AG04449 (cell line): ENCODE measurements around the gene HK2.

Source experiments
- CTCF ChIA-PET: fragments of 350-600 bp; formaldehyde crosslinking; extraction: SDS; loops from one replicate; lab custom pipeline; 2021; ENCODE audit warnings: antibody characterized with exemption; lab: Yijun Ruan, JAX
- POLR2A ChIA-PET: fragments of 400-600, 350-600 bp; formaldehyde crosslinking; extraction: SDS; loops from one replicate; lab custom pipeline; 2020; ENCODE audit warnings: antibody characterized with exemption, inconsistent platforms; lab: Yijun Ruan, JAX
- DNase-seq: peaks from one replicate; pipeline ENCODE4 v3.0.0-alpha.2; 2010; ENCODE audit warnings: low read depth, low spot score
- H3K4me3 ChIP-seq: 2 replicates; pipeline ENCODE4 v1.5.1; 2011; ENCODE audit warnings: low read depth, mild to moderate bottlenecking, control low read depth, low read length
- TF ChIP-seq, protein P1 (sequence below): IDR thresholded peaks from one replicate; pipeline ENCODE4 v1.5.1; 2011; ENCODE audit warnings: mild to moderate bottlenecking, moderate library complexity, low read length, control low read depth, inconsistent platforms; ENCODE audit not compliant: insufficient read depth; ENCODE audit errors: missing control alignments

The HK2 gene

DNA sequence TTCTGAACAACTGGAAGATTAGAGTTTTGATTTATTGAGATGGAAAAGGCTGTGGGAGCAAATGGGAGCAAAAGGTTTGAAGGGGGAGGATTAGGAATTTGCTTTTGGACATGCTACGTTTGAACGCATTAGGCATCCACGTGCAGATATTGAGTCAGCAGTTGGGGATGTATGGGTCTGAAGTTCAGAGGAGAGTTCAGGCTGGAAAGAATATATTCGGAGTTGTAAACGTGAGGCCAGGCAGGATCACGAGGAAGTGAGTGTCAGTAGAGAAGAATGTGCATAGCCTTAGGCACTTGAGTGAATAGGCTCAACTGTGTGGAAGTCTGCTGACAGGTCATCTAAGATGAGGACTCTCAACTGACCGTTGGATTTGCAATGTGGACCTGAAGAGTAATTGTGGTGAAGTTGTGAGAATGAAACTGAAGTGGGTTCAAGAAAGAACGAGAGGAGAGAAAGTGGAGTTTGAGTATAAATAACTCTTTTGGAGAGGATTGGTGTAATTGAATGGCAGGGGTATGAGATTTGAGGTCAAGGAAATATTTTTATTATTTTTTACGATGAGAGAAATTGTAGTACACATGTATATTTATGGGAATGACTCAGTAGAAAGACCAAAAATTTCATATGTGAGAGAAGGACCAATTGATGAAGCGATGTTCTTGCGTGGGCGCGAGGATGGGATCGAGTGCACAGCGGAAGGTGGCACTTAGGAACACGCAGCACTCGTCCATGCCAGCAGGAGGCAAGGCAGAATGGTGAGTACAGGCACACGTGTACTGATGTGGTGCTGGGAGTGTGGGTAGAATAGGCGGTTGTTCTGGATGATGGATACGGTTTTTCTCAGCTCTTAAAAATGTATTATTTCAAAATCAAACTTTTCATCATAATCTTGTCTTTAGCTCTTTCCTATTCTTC, 84.0 kb downstream of the HK2 start:
- ChIA-PET CTCF (interaction anchor here (0.8 to 2.4 kb wide), 21 partner anchors 9 to 488 kb away, joined by 3 to 13 read pairs (median 5); no protein-coding TSS in a partner anchor), POLR2A (no interaction called here)
- H3K4me3 ChIP-seq = no peak overlapping the region
- TF ChIP-seq, protein P1, sequence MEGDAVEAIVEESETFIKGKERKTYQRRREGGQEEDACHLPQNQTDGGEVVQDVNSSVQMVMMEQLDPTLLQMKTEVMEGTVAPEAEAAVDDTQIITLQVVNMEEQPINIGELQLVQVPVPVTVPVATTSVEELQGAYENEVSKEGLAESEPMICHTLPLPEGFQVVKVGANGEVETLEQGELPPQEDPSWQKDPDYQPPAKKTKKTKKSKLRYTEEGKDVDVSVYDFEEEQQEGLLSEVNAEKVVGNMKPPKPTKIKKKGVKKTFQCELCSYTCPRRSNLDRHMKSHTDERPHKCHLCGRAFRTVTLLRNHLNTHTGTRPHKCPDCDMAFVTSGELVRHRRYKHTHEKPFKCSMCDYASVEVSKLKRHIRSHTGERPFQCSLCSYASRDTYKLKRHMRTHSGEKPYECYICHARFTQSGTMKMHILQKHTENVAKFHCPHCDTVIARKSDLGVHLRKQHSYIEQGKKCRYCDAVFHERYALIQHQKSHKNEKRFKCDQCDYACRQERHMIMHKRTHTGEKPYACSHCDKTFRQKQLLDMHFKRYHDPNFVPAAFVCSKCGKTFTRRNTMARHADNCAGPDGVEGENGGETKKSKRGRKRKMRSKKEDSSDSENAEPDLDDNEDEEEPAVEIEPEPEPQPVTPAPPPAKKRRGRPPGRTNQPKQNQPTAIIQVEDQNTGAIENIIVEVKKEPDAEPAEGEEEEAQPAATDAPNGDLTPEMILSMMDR = no peak
- peak; percentile 76 for DNase-seq

DNA sequence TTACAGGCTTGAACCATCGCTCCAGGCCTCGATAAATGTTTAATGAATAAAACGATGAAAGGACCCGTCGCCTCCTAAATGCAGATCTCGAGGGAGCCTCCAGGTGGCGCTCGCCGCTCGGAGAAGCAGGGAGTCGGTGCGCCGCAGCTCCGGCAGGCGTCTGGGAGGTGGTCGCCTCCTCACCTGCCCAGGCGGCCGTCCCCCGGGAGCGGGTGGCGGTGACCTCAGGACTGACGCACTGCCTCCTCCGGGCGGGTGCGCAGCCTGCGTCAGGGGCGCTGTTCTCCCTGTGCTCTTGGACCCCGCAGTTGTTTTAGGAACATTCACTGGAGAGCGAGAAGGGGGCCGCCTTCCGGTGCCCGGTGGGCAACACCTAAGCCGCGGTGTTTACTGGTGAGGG, 85.9 kb downstream of the HK2 start:
- ChIA-PET CTCF (interaction anchor here (0.7 to 2.8 kb wide), 29 partner anchors 9 to 485 kb away, joined by 3 to 20 read pairs (median 5); partner anchors contain the start of gene TACR1), POLR2A (no interaction called here)
- TF ChIP-seq, protein P1 = peak; percentile 86
- no peak for DNase-seq
- H3K4me3 ChIP-seq = peak overlapping the region; percentile 57

DNA sequence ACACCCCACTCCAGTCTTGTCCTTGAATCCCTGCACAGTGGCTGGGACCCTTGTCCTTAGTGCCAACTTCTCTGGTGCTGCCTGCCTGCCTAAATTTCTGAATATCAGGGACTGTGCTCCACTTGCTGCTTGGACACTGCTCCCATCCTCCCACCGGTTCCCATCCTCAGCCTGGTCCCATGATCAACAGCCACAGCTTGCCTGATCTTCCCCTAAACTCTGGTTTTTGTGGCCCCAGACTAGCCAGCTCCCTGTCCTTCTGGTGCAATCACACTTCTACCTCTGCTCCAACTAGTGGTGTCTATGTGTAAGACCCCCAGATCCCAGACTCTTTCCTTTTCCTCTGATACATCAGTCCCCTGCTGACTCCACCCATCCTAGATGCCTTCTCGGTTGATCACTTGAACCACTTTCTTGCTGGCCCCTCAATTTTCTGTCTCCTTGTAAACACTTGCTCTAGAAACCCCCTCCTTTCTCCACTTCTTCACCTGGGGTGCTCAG, 87.4 kb downstream of the HK2 start:
- ChIA-PET CTCF (interaction anchor here (1.2 to 2.8 kb wide), 8 partner anchors 11 to 278 kb away, joined by 3 to 20 read pairs (median 4); partner anchors contain the start of gene TACR1), POLR2A (no interaction called here)
- TF ChIP-seq, protein P1 = no peak
- DNase-seq = no peak
- no peak overlapping the region for H3K4me3 ChIP-seq

DNA sequence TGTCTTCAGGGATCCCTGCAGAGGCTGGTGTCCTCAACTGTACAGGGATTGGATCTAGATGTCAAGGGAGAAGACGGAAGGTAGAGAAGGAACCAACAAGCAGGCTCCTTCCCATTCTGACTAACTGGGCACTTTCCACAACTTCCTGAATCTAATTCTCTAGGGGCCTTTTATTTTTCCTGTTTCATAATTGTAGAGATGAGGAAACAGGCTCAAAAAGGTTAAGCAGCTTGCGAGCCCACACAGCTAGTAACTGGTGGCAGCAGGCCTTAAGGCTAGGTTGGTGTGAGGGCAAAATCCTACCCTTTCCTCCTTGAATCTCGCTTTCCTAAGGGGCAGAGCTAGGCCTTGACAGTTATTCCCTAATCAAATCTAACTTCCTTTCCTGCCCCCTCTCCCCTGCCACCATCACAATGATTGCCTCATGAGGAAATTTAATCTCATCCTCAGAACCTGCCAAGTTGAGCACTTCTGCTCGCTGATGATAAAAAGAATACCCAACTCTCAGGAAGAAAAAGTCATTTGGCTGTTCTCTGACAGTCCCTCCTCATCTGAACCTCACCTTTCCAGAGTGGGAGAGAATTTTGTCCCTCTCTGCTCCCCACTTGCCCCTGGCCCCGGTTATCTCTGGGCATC, 88.8 kb downstream of the HK2 start:
- CTCF ChIA-PET = interaction anchor here (0.7 to 1.7 kb wide), 2 partner anchors 13 to 29 kb away, joined by 3 to 5 read pairs; no protein-coding TSS in a partner anchor

DNA sequence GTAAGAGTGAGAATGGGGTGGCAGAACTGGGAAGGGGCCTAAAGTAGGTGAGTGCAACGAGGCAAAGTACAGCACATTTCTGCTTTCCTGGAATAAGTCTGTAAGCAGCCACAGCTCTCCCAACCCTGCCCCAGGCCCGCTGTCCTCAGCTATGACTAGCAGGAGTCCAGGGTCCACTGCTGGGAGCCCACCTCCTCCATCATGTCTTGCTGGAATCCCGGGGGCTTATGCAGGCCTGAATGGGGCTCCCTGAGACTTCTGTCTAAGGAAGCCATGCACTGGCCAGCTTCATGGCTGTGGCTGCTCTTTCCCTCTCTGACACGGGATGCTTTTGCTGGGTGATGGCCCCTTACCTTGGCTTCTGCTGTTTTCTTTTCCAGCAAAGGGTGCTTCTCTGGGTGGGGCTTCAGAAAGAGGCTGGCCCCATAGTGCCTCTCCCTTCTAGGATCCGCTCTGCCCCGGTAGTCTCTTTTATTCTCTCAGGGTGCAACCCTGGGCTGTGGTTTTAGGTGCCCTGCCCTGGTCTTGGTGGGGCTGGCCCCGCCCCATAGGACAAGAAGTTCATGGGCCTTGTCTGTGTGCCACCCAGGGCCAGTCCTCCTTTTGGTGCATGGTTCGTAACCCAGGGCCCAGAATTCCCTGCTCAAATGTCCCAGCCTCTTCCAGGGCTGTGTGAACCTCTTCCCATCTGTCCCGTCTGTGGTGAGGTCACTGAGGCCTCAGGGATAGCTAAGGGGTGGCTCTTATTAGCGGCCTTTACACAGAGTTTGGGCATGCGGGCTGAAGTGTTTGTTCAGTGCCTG, 90.7 kb downstream of the HK2 start:
- POLR2A ChIA-PET = no interaction called here
- no peak overlapping the region for H3K4me3 ChIP-seq
- DNase-seq = no peak
- CTCF ChIA-PET = interaction anchor here (0.7 to 1.3 kb wide), 2 partner anchors 12 to 29 kb away, joined by 3 read pairs; no protein-coding TSS in a partner anchor
- TF ChIP-seq, protein P1 = no peak

More for the DNA sequence above, 88.8 kb downstream of the HK2 start:
- DNase-seq = no peak
- TF ChIP-seq, protein P1 = no peak
- POLR2A ChIA-PET = no interaction called here
- no peak overlapping the region for H3K4me3 ChIP-seq
